Liver (tissue), 3 donors: ENCODE results near the gene THAP7.

Experiments used
- CTCF ChIP-seq: fragments of 150-350 bp; IDR thresholded peaks from 2 replicates; pipeline ENCODE4 v1.5.1; 2017; ENCODE audit warnings: improper control_type of control experiment, low read depth, low read length; ENCODE audit not compliant: missing input control
- EGR1 ChIP-seq, 2 donors: IDR thresholded peaks; 2 replicates each; pipeline ENCODE4 v1.6.1; 2016 to 2018; ENCODE audit warnings: antibody characterized with exemption in 2 of 2, low read depth in 2 of 2
- GABPA ChIP-seq, 2 donors: IDR thresholded peaks in 1 of 2; conservative IDR thresholded peaks in 1 of 2; 2 replicates each; pipeline ENCODE4 v1.6.1; 2016; ENCODE audit warnings: antibody characterized with exemption in 2 of 2, mild to moderate bottlenecking in 1 of 2, moderate library complexity in 1 of 2
- HNF4G ChIP-seq: IDR thresholded peaks from 2 replicates; pipeline ENCODE4 v1.6.1; 2016; ENCODE audit warnings: antibody characterized with exemption
- MAX ChIP-seq: IDR thresholded peaks from 2 replicates; pipeline ENCODE4 v1.6.1; 2016; ENCODE audit warnings: antibody characterized with exemption
- NR2F2 ChIP-seq: IDR thresholded peaks from 2 replicates; pipeline ENCODE4 v1.6.1; 2016; ENCODE audit warnings: antibody characterized with exemption
- RAD21 ChIP-seq, 2 donors: IDR thresholded peaks; 2 replicates each; pipeline ENCODE4 v1.6.1; 2016; ENCODE audit warnings: antibody characterized with exemption in 2 of 2, mild to moderate bottlenecking in 2 of 2
- REST ChIP-seq: IDR thresholded peaks from 2 replicates; pipeline ENCODE4 v1.6.1; 2016; ENCODE audit warnings: antibody characterized with exemption, mild to moderate bottlenecking
- RXRA ChIP-seq, 2 donors: IDR thresholded peaks; 2 replicates each; pipeline ENCODE4 v1.6.1; 2017 to 2018; ENCODE audit warnings: antibody characterized with exemption in 2 of 2, mild to moderate bottlenecking in 1 of 2
- SP1 ChIP-seq: IDR thresholded peaks from 2 replicates; pipeline ENCODE4 v1.6.1; 2018; ENCODE audit warnings: antibody characterized with exemption, mild to moderate bottlenecking
- TAF1 ChIP-seq: conservative IDR thresholded peaks from 2 replicates; pipeline ENCODE4 v1.6.1; 2016; ENCODE audit warnings: antibody characterized with exemption, mild to moderate bottlenecking
- ZBTB33 ChIP-seq: IDR thresholded peaks from 2 replicates; pipeline ENCODE4 v1.6.1; 2016; ENCODE audit warnings: antibody characterized with exemption
- donor health status: healthy.
- donor health status: healthy.

- TF ChIP-seq CTCF, result no peak
- TF ChIP-seq EGR1 (IDR thresholded peaks at IDR 0.05; ENCODE audit: low read depth in 2 of 2), result no peak
- TF ChIP-seq SP1, result no peak
- no peak for TF ChIP-seq GABPA (IDR thresholded peaks at IDR 0.05 in 1 of 2, conservative IDR thresholded peaks at IDR 0.05 in 1 of 2)
- no peak for TF ChIP-seq REST
- TF ChIP-seq MAX, result no peak
- no peak for TF ChIP-seq RAD21 (IDR thresholded peaks at IDR 0.05)
- no peak for TF ChIP-seq NR2F2
- TF ChIP-seq TAF1, result no peak
- TF ChIP-seq RXRA (IDR thresholded peaks at IDR 0.05), result no peak
- no peak for TF ChIP-seq ZBTB33
- TF ChIP-seq HNF4G, result no peak
Measured at GRCh38 chr22:20994902-20995241, 7.0 kb downstream of the THAP7 start.
